ENCODE results near the gene TNK2.
"Not testable (repeated sequence)": the region's sequence is repeated elsewhere in the genome, so short reads cannot be mapped to it uniquely, and the experiment has no call there.

Gene TNK2

DNA sequence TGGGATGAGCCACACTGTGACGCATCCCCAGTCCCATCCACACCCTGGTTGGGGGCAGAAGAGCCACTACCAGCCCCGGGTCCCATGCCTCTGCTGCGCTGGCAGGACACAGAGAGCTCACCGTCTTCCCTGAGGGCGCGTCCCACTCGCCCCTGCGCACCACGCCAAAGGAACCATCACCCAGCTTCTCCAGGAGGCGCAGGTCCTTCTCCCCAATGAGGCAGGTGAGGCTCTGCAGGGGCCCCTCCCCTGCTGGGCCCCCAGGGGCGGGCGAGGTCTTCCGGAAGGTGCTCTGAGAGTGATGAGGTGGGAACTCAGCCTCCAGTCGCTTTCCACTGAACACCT is 23.7 kb downstream of the TNK2 start:
- no peak for DNase-seq

DNA sequence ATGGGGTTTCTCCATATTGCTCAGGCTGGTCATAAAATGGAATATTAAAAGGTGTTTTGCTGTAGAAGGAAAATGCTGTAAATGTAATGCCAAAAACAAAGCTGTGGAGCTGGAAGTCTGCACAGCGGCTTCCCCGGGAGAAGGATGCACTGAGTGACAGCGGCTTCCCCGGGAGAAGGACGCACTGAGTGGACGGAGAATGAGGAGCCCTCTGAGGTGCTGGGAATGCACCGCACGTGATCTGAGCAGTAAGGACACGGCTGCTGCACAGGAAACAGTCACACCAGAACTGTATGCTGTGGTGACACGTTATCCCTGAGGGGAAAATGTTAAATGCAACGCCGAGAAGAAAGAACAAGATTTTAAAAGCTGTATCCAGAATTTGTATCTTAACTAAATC is 24.6 kb downstream of the TNK2 start:
- no peak for DNase-seq

DNA sequence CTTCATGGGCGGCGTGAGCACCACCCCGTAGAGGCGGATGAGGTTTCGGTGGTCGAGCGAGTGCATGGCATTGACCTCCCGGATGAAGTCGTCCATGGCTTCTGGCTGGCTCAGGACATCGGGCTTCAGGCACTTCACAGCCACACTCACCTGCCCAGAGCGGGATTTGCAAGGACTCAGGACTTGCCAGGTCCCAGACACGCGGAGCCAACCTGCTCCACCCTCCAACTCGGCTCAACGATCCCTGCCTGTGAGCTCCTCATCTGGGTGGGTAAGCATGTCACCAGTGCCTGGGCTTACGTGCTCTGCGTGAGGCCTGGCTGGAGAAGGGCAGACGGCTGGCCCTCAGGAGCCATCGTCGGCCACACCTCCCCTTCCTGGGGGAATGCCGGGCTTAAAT is 25.2 kb downstream of the TNK2 start:
- DNase-seq, result no peak

DNA sequence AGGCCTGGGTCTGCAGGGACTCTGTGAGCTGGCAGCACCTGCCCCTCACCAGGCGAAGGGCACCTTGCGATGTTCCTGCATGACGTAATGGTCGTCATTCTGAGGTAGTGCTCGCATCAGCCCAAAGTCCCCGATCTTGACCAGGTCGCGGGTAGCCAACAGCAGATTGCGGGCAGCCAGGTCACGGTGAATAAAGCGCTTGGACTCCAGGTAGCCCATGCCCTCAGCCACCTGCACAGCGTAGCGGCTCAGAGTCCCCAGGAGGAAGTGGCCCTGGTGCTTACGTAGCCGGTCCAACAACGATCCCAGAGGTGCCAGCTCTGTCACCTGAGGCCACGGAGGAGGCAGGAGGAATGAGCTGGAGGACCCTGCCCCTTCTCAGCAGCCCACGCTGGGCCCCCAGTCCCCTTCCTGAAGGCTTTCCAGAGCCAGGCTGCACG is 26.3 kb downstream of the TNK2 start:
- no peak for DNase-seq

DNA sequence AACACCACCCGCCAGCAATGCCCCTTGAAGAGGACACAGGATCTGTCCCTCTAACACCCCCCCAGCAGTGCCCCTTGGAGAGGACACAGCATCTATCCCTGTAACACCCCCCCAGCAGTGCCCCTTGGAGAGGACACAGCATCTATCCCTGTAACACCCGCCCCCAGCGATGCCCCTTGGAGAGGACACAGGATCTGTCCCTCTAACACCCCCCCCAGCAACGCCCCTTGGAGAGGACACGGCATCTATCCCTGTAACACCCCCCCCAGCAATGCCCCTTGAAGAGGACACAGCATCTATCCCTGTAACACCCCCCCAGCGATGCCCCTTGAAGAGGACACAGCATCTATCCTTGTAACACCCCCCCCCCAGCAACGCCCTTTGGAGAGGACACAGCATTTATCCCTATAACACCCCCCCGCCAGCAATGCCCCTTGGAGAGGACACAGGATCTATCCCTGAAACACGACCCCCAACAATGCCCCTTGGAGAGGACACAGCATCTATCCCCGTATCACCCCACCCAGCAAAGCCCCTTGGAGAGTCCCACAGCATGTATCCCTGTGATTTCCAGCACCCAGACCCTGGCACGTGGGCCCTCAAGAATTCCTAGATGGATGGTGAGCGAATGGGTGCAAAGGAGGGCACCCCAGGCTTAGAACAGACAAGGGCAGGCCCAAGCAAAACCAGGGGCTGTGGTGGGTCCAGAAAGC is 26.9 kb downstream of the TNK2 start:
- no peak for DNase-seq

DNA sequence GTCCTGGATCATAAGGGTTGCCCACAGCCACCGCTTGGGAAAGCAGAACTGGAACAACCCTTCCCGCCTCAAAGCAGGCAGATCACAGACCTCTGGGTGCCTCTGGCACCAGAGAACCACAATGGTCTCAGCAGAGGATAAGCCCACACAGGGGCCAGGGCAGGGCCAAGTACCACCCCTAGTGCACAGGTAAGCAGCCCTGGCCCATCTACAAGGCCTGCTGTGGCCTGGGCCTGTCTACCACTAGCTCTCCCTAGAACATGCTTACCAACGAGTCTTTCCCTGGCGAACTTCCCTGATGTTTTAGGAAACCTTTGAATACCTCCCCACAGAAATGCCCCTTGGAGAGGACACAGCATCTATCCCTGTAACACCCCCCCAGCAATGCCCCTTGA is 28.3 kb downstream of the TNK2 start:
- no peak for DNase-seq

DNA sequence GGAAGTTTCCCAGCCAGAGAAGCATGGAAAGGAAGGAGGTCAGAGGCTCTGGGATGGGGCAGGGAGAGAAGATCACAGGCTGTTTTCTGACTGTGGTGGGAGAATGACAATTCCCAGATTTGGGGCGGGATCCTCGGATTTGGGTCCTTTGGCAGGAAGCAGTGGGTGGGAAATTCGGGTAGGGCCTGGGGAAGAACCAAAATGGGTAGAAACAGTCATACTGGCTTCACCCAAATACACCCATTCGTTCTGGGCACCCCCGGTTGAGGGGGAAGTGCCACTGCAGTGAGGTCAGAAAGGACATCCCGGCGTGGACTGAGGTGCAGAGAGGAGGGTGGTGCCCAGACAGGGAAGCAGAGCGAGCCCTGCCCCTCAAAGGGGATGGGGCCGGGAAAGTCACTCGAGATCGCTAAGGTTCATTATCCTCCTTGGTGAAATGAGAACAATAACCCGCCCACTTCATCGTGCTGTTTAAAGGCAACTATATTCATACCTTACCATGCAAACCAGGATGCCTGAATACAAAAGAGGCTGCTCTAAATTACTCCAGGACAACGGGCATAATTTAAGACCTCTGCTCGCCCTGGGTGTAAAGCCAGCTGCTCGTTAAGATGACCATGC is 28.8 kb downstream of the TNK2 start:
- DNase-seq, result no peak

DNA sequence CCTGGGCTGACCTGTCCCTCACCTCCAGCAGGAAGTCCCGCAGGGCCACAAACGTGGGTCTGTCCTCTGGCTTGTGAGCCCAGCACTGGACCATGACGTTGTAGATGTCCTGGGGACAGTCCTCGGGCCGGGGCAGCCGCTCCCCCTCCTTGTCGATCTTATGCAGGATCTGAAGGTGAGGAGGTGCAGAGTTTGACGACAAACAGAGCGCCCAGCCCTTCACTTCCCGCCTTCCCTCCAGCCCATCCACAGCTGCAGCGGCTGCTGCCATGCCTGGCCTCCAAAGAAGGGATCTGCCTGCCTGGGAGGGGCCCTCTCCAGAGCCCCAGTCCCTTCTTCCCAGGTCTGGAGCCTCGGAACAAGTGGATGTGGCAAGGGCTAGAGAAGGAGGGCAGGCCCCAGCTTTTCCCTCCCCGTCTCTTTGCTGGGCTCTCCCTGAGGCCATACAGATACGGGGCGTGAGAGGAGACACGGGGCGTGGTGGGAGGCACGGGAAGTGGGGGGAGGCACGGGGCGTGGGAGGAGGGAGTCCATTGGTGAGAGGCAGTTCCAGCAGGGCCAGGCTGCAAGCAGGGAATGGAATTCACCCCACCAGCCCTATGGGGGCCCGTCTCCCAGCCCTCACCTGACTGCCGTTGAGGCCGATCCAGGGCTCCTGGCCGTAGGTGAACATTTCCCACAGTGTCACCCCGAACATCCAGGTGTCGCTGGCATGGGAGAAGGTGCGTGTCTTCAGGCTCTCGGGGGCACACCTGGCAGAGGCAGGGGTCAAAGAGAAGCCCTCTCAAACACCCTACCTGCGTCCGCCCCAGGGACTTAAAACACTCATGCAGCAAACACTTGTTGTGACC is 29.7 kb downstream of the TNK2 start:
- no peak for DNase-seq

DNA sequence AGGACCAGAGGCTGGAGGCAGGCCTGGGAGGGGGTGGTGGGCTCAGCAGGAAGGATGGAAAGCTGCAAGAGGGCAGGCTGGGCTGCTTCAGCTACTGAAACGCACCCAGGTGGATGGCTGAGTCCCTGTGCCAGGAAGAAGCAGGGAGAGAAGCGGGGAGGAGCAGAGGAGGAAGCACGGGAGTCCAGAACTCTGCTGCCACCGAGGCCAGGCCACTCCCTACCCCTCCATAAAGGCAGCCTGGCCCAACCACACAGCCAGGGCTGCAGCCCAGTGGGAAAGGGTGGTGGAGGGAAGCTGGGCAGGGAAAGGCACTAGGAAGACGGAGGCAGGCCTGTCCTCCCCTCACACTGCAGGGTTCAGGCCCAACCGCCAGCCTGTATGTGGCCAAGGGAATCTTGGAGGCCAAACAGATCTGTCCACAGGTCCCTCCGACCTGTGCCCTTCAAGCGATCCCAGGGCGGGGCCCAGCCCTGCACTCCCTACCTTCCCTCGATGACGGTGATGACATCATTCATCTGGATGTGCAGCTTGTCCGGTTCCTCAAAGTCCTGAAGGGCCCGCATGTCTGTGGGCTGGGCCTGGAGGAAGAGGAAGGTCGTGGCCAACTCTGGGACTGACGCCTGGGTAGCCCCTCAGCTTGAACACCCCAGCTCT is 30.5 kb downstream of the TNK2 start:
- no peak for DNase-seq

DNA sequence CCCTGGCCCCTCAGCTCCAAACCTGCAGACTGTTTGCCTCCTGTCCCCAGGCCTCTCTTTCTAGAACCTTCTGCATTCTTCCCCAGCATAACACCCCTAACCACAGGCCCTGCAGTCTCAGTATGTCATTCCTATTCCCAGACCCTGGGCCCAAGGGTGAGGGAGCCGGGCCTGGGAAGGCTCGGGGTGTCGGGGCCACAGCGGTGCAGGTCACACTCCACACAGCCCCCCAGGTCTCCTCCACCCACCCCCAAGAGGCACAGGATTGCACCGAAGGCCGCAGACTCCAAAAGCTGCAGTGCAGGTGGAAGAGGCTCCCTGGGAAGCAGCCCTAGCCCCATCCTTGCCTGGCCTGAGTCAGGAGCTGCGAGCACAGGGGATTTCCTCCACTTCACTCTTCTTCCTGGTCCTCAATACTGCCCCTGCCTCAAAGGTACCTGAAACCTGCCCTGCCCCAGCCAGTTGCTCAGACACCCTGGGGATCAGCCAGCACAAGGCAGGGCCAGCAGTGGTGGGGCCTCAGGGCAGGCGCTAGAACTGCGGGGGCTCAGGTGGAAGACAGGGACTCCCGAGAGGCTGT is 31.1 kb downstream of the TNK2 start:
- no peak for DNase-seq

DNA sequence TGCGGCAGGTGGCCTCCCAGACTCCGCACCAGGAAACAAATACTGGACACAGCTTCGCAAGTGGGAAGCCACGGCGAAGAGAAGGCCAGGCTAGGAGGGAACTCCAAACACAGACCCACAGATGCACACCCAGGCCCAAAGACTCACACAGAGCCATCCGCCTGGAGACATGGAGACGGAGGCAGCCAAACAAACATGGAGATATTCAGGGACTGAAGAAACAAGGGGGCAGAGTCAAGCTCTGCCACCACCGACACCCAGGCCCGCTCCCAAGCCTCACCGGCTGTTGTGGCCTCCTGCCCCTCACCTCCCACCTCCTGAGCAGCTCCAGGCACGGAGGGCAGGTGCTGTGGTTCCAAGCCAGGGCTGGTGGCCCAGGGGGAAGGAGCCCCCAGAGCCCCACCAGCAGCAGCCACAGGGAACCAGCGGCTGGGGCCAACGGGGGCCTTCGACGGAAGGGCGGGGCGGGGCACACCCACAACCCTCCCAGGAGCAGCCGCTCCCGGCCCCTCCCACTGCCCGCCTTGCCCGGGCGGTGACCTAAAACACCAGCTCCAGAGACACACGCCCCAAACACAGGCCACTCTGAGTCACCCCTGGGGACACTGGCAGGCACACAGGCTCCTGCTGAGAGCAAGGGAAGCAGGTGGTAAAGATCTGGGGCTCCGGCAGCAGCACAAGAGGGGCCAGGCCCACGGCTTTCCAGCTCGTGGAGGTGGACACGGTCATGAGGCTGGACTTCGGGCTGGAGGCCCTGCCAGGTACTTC is 31.9 kb downstream of the TNK2 start:
- DNase-seq, result peak in 1 of 4 experiments; percentile 30

DNA sequence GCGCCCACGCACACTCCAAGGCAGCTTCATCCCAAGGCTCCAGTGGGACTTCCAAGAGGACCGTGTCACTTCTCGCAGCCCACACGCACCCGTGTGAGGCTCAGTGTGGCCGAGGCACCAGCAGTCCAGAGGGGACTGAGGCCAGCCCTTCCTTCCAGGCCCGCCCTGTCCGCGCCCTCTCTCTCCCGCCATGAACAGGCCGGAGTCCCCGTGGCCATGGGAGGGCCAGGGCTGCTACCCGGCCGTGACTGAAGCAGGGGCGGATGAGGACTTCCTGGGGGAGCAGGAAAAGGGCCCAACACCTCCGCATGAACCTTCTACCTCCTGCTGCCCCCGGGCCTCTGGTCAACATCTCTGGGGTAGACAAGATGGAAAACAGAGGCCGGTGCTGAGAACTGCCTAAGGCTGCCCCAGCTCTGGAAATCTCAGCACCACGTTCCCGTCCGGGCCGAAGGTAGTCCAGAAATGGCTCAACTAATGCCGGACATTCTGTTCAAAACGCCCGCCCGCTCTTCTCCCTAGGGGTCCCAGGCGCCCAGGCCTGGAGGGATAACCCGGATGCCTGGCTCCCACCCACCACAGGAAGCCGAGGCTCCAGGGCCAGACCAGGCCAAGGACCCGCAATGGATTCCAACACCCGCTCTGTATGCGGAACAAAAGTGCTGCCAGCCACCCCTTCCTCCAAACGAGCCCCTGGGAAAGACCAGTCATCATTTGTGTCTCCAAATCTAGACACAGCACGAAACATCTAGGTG is 32.7 kb downstream of the TNK2 start:
- no peak for DNase-seq

DNA sequence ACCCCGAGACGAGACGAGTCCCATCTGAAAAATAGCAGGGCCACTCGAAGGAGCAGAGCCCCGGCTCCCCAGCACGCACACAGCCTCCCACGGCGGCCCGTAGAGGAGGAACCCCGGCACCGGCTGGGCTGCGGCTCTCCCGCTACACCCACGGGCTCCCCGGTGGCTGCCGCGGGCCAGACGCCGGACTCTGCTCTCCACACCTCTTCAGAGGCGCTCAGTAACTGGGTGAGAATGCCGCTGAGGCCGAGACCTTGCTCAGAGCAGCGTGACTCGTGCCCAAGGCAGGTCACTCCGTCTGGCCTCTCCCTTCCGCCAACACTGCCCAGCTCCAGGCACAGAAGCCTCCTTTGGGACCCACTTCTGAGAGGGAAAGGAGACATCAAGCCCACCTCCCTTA is 34.4 kb downstream of the TNK2 start:
- no peak for DNase-seq

DNA sequence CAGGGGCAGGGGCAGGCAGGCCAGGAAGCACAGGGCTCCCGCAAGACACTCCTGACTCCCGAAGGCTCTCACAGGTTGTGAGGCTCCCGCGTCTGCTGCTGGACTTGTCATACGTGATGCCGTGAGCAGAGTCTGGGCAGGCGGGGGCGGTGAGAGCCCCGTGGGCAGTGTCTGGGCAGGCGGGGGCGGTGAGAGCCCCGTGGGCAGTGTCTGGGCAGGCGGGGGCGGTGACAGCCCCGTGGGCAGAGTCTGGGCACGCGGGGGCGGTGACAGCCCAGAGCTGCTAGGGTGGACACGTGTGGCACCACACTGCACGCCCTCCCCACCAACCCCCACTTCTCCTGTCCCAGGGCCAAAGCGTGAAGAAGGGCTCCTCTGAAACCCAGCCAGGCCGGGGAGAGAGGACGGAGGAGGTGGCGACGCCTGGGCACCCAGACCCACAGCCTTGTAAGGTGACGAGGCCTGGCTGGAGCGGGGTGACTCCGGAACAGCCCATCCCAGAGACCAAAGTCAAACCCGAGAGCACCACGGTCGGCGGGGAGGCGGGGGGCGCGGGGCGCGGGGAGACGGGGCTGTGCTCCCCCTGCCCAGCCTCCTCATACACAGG is 35.0 kb downstream of the TNK2 start:
- DNase-seq, result no peak

DNA sequence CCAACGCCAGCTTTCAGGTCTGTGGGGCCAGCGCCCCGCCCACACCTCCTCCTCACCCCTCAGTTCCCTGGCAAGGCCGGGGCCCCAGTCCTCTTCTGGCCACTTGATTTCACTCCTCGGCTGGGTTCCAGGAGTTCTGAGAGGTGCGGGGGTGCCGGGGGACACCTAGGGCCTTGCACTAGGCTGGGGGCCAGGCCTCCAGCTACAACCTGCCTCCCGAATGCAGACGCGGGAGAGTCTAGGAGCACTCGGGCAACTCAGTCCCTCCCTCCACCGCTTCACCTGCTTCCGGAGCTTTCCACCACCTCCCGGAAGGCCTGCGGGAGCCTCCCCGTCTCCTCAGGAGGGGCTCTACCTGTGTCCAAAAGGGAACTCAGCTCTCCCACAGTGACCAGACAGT is 35.6 kb downstream of the TNK2 start:
- no peak for DNase-seq

DNA sequence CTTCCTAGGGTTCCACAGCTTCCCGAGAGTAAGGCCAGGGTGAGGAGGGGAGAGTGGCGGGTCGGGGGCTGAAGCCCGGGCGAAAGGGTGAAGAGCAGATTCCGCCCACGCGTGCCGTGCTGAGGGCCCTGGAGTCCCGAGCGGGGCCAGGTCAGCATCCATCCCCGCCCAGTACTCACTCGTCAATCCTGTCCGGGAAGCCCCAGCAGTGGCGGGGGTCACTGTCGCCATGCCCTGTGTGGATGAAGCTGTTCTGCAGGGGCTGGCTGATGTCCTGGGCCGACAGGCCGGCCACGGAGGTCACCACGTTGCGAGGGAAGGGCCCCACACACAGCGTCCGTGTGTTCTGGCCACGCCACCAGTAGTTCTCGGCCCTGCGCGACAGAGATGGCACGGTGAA is 36.3 kb downstream of the TNK2 start:
- no peak for DNase-seq

DNA sequence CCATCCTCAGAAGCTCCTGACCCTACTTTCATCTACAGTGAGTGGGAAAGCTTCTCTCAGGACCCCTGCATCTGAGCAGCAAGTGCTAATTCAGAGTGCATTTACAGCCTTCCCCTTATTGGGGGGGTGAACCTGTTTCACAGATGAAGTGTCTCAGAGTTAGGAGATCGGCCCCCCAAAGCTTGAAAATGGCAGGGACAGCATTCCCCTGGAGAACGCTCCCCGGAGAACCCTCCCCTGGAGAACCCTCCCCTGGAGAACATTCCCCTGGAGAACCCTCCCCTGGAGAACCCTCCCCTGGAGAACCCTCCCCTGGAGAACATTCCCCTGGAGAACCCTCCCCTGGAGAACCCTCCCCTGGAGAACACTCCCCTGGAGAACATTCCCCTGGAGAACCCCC is 36.7 kb downstream of the TNK2 start:
- not testable (repeated sequence) for DNase-seq

DNA sequence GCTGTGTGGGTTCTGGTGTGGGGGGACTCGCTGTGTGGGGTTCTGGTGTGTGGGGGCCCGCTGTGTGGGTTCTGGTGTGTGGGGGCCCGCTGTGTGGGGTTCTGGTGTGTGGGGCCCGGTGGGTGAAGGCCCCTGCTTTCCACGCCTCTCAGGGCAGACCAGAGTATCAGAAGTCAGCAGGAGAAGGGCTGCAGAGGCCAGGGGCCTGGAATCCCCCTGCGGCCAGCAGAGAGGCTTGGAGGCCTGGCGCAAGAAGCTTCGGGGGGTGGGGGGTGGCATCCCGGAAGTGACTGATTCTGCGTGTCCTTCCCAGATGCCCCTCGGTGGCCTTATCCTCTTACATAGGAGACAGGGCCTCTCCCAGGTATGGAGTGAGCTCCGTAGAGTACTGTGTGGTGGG is 37.4 kb downstream of the TNK2 start:
- no peak for DNase-seq

DNA sequence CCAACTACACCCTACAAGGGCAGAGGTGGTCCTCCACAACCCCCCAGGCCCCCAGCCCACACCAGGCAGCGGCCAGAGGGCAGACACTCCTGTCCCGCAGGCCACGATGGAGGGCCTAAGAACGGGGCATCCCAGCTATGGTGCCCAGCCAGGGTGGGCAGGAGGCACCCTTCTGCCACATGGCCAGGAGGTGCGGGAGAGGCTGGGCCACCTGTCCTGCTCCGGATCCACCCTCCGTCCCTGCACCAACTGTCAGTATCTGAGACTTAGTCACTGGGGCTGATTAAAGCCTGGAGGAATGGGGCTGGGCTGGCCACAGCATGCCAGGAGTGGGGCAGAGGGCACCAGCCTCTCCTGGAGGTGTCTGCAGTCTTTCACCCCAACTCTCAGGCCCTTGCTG is 37.9 kb downstream of the TNK2 start:
- no peak for DNase-seq

DNA sequence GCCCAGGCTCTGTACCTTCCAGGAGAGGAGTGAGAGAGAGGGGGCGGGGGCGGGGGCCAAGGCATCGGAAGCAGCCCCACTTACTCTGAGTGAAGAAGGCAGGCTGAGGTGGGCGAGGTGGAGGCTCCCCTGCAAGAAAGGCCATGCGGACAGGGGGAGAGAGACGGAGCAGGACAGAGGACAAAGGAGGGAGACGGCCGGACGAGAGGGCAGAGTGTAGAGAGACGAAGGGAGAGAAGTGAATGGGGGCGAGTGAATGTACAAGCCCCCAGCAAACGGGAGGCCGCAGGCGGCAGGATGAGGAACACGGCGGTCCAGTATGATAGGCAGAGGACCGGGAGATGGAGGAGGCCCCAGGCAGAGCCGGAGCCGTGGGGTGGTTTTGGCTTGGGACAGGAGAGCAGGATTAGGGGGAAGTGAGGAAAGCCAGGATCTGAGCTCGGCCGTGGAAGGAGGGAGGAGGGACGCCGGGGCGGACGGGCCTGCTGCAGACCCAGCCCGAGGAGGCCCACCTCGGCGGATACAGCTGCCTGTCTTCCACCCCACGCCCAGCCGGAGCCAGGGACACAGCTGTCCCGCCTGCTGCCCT is 38.8 kb downstream of the TNK2 start:
- no peak for DNase-seq

Measured in suppressor macrophage (primary cell).